SJSA1 (cell line): Measurements from ENCODE around the gene GFI1B. TPM values are rescaled to one million over a fixed set of nuclear protein-coding genes. Genes with fewer than 3 reads are reported as not detected.
"Not testable (repeated sequence)": the region's sequence is repeated elsewhere in the genome, so short reads cannot be mapped to it uniquely, and the experiment has no call there.

ENCODE experiments used
- DNase-seq, 2 experiments: peaks; one replicate each; pipeline ENCODE4 v3.0.0-alpha.2; 2015 to 2020; ENCODE audit warnings: low spot score in 2 of 2, low read depth in 1 of 2
- H3K27ac ChIP-seq: fragments of 250-450 bp; sonication (Bioruptor Pico); 2 replicates; pipeline ENCODE4 v1.5.1; 2020; ENCODE audit warnings: mild to moderate bottlenecking, moderate library complexity
- H3K27me3 ChIP-seq: fragments of 250-450 bp; sonication (Bioruptor Pico); replicated peaks from 2 replicates; pipeline ENCODE4 v1.5.1; 2020; ENCODE audit warnings: mild to moderate bottlenecking, moderate library complexity
- H3K36me3 ChIP-seq: fragments of 250-450 bp; sonication (Bioruptor Pico); 2 replicates; pipeline ENCODE4 v1.5.1; 2020; ENCODE audit warnings: mild to moderate bottlenecking
- H3K4me1 ChIP-seq: fragments of 250-450 bp; sonication (Bioruptor Pico); replicated peaks from 2 replicates; pipeline ENCODE4 v1.6.1; 2021; ENCODE audit warnings: mild to moderate bottlenecking
- H3K4me3 ChIP-seq: fragments of 250-450 bp; sonication (Bioruptor Pico); 2 replicates; pipeline ENCODE4 v1.5.1; 2020; ENCODE audit warnings: mild to moderate bottlenecking
- H3K9me3 ChIP-seq: fragments of 250-450 bp; sonication (Bioruptor Pico); replicated peaks from 2 replicates; pipeline ENCODE4 v1.5.1; 2020; ENCODE audit warnings: mild to moderate bottlenecking
- total RNA-seq: library from RNA; depleted of rRNA; stranded (reverse); fragments of >200 nt; shearing (Covaris generic); gene quantifications from 2 replicates; pipeline ENCODE4 v1.2.3, GENCODE V29; 2014

GFI1B gene
- total RNA-seq, 1 experiment from 2014 or later, result 0.05 TPM

GRCh38 chr9:132948482-132949050, 29.9 kb upstream of the GFI1B start:
- Histone ChIP-seq H3K4me1 (peaks cover 29% of the 10 kb centered on the region), H3K4me3 (no peak overlapping the region), H3K27ac (no peak overlapping the region), H3K36me3 (peaks cover 6% of the 10 kb centered on the region), H3K9me3 (no peaks in the 10 kb centered on the region), H3K27me3 (no peaks in the 10 kb centered on the region)
- DNase-seq, result no peak

- H3K9me3 ChIP-seq, result no peaks in the 10 kb centered on the region
- peaks cover 28% of the 10 kb centered on the region for H3K4me1 ChIP-seq
- H3K27ac ChIP-seq, result no peak overlapping the region
- H3K36me3 ChIP-seq, result no peaks in the 10 kb centered on the region
- no peaks in the 10 kb centered on the region for H3K27me3 ChIP-seq
- no peak overlapping the region for H3K4me3 ChIP-seq
- no peak for DNase-seq
These were observed 28.8 kb upstream of the GFI1B start for GRCh38 chr9:132949709-132950108.

DNA sequence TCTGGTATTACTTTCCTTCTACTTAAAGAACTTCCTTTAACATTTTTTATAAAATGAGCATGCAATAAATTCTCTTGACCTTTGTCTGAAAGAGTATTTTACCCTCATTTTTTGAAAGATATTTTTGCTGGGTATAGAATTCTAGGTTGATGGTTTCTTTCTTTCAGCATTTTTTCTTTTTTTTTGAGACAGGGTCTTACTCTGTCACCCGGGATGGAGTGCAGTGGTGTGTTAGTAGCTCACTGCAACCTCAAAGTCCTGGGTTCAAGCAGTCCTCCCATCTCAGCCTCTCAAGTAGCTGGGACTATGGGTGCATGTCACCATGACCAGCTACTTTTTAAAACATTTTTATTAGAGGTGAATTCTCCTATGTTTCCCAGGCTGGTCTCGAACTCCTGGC, 23.4 kb upstream of the GFI1B start:
- Histone ChIP-seq H3K4me1 (peaks cover 18% of the 10 kb centered on the region), H3K4me3 (no peak overlapping the region), H3K36me3 (no peaks in the 10 kb centered on the region), H3K9me3 (no peaks in the 10 kb centered on the region; the same call in 1 of the 2 replicates), H3K27ac (no peak overlapping the region), H3K27me3 (no peaks in the 10 kb centered on the region)
- DNase-seq, result no peak

DNA sequence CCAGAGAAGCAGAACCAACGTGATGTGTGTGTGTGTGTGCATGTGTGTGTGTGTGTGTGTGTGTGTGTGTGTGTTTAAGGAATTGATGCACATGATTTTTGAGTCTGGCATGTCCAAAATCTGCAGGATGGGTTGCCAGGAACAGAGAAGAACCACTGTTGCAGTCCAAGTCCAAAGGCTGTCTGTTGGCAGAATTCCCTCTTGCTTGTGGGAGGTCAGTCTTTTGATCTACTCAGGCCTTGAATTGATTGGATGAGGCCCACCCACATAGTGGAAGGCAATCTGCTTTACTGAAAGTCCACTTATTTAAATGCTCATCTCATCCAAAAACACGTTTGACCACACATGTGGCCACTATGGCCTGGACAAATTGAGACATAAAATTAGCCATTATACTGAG, 22.7 kb upstream of the GFI1B start:
- peaks cover 18% of the 10 kb centered on the region for H3K4me1 ChIP-seq
- DNase-seq, result peak; percentile 51 to 60
- no peak overlapping the region for H3K4me3 ChIP-seq

GRCh38 chr9:132957805-132958204, 20.7 kb upstream of the GFI1B start:
- DNase-seq, result no peak
- Histone ChIP-seq H3K4me1 (peaks cover 18% of the 10 kb centered on the region), H3K27ac (no peak overlapping the region), H3K9me3 (no peaks in the 10 kb centered on the region; the same call in 1 of the 2 replicates), H3K4me3 (no peak overlapping the region), H3K36me3 (no peaks in the 10 kb centered on the region), H3K27me3 (no peaks in the 10 kb centered on the region)

More for the DNA sequence above, 22.7 kb upstream of the GFI1B start:
- Histone ChIP-seq H3K27me3 (no peaks in the 10 kb centered on the region), H3K36me3 (no peaks in the 10 kb centered on the region), H3K27ac (no peak overlapping the region), H3K9me3 (no peaks in the 10 kb centered on the region; the same call in 1 of the 2 replicates)

DNA sequence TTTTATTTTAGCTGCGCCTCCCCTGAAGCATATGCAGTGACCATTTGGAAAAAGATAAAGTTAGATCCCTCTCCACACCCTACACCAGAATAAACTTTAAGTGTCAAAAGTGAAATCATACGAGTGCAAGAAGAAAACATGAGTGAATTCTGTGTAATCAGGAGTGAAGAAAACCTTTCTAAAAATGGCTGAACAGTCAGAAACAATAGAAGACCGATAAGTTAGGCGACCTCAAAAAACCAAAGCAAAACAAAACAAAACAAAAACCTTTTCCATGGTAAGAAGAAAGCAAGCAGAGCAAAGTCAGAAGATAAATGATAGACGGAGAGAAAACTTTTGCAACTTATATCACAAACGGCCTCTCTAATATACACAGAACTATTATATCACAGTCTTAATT, 17.5 kb upstream of the GFI1B start:
- Histone ChIP-seq H3K36me3 (no peaks in the 10 kb centered on the region), H3K27ac (no peak overlapping the region), H3K4me3 (no peak overlapping the region), H3K27me3 (no peaks in the 10 kb centered on the region), H3K4me1 (peaks cover 14% of the 10 kb centered on the region), H3K9me3 (no peaks in the 10 kb centered on the region; the same call in 1 of the 2 replicates)
- DNase-seq, result no peak

GRCh38 chr9:132965478-132965877, 13.0 kb upstream of the GFI1B start:
- Histone ChIP-seq H3K27me3 (no peaks in the 10 kb centered on the region), H3K4me1 (no peaks in the 10 kb centered on the region), H3K27ac (no peak overlapping the region), H3K4me3 (no peak overlapping the region), H3K9me3 (no peaks in the 10 kb centered on the region), H3K36me3 (no peaks in the 10 kb centered on the region)
- DNase-seq, result no peak

GRCh38 chr9:132967908-132968307, 10.6 kb upstream of the GFI1B start:
- not testable (repeated sequence) for H3K36me3 ChIP-seq, H3K4me1 ChIP-seq, DNase-seq, H3K27me3 ChIP-seq, H3K4me3 ChIP-seq, H3K9me3 ChIP-seq, H3K27ac ChIP-seq

DNA sequence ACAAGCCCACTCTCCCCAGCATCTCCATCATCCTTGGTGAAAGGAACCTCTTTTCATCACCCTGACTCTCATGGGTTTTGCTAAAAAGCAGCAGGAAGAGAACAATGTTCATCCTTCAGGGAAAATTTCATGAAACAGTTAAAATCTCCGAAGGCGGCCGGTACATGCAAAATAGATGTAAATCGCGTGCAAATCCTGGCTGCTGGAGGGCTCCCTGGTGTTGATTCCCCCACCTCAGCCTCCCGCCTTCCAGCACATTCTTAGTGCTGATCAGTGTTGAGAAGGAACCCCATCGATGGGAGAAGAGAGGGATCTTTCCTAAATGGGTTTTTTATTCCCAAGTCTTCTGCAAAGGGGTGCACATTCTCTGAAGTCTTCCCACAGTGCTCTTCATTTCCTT, 8.7 kb upstream of the GFI1B start:
- Histone ChIP-seq H3K4me3 (no peak overlapping the region), H3K36me3 (no peaks in the 10 kb centered on the region), H3K9me3 (no peaks in the 10 kb centered on the region), H3K27me3 (no peaks in the 10 kb centered on the region), H3K27ac (no peak overlapping the region), H3K4me1 (0 out of 2 replicates have a peak, but pooled peaks cover 6% of the 10 kb centered on the region)
- no peak for DNase-seq

DNA sequence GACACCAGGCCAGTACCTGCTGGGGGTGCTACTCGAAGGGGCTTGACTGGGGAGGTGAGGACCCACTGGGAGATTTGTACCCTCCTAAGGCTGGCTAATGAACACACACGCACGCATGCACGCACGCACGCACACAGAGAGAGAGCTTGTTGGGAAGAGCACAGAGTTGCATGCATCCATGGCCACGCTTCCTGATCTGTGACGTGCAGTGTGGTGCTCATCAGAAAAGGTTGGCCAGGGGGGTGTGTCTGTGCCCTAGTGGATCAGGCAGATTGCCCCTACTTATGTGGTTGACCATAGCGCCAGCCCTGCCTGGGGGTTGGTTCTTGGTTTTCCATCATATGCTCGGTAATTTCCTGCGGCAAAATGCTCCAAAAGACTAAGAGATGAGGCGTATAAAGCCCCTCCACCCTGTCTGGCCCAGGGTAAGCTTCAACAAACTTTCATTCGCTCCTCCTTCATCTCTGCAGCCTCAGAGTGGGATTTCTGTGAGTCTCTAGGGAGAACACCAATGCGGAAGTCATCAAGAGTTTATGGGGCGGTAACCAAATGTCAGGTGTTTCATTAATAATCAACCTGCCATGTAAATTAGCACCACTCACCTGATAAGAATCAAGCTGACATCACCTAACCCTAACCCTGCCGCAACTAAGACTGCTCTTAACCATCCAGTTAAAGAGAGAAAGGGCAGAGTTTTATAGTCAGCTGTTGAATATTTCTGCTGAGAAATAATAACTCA, 8.0 kb upstream of the GFI1B start:
- Histone ChIP-seq H3K4me1 (0 out of 2 replicates have a peak, but pooled peaks cover 6% of the 10 kb centered on the region), H3K9me3 (no peaks in the 10 kb centered on the region), H3K36me3 (no peaks in the 10 kb centered on the region), H3K27me3 (no peaks in the 10 kb centered on the region; the same call in 1 of the 2 replicates), H3K4me3 (no peak overlapping the region), H3K27ac (no peak overlapping the region)
- no peak for DNase-seq

DNA sequence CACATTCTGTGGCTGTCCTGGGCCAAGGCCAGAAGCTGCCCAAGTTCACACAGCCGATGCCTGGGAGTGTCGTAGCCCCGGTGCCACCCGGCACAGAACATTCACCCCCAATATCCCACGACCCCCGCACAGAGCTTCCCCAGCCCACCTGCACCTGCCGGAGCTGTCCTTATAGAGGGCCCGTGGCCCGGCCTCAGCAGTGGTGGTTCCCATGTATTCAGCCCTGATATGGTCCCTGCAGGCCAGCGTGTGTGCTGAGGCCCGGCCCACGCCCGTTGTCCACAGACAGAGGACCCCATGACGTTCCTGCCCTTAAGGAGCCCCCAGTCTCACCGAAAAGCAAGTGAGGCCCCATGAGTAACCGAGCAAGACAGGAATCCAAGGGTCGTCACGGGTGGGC, 5.3 kb upstream of the GFI1B start:
- peaks cover 2% of the 10 kb centered on the region for H3K27me3 ChIP-seq
- no peaks in the 10 kb centered on the region for H3K36me3 ChIP-seq
- H3K4me1 ChIP-seq, result 0 out of 2 replicates have a peak, but pooled peaks cover 6% of the 10 kb centered on the region
- no peaks in the 10 kb centered on the region for H3K9me3 ChIP-seq
- H3K4me3 ChIP-seq, result no peak overlapping the region
- DNase-seq, result no peak
- H3K27ac ChIP-seq, result no peak overlapping the region

DNA sequence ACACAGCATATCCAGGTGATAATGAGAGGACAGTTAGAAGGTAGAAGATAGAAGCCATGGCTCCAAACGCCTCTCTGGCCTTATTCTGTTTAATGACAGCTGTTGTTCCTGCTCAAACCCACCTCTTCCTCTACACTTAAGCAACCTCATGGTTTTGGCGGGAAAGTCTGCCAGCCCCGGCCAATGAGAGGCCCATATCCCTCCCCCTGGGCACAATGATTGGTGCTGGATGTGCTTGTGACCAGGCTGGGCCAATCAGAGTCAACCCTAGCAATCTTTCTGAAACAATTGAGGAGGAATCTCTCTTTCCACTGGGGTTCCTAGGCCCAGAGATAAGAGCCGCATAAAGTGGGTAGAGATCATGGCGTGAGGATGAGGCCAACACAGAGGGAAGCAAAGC, 4.8 kb upstream of the GFI1B start:
- no peak overlapping the region for H3K27ac ChIP-seq
- peaks cover 7% of the 10 kb centered on the region for H3K27me3 ChIP-seq
- no peaks in the 10 kb centered on the region for H3K9me3 ChIP-seq
- DNase-seq, result no peak
- no peak overlapping the region for H3K4me3 ChIP-seq
- no peaks in the 10 kb centered on the region for H3K36me3 ChIP-seq
- H3K4me1 ChIP-seq, result 0 out of 2 replicates have a peak, but pooled peaks cover 6% of the 10 kb centered on the region

GRCh38 chr9:132975961-132976360, 2.5 kb upstream of the GFI1B start:
- DNase-seq, result no peak
- Histone ChIP-seq H3K9me3 (no peaks in the 10 kb centered on the region), H3K4me1 (0 out of 2 replicates have a peak, but pooled peaks cover 6% of the 10 kb centered on the region), H3K27me3 (peaks cover 23% of the 10 kb centered on the region), H3K36me3 (no peaks in the 10 kb centered on the region), H3K27ac (no peak overlapping the region), H3K4me3 (no peak overlapping the region)

DNA sequence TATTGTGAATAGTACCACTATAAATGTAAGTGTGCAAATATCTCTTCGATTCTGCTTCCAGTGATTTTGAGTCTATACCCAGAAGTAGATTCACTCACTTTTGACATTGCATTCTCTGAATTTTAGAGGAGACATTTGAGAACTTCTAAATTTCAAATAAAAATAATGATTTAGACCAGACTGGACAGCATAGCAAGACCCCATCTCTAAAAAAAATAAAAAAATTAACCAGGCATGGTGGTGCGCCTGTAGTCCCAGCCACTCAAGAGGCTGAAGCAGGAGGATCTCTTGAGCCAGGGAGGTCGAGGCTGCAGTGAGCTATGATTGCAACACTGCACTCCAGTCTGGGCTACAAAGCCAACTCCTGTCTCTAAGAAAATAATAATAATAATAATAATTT, 1.9 kb upstream of the GFI1B start:
- Histone ChIP-seq H3K27ac (no peak overlapping the region), H3K27me3 (peaks cover 26% of the 10 kb centered on the region), H3K4me1 (0 out of 2 replicates have a peak, but pooled peaks cover 6% of the 10 kb centered on the region), H3K4me3 (no peak overlapping the region), H3K9me3 (no peaks in the 10 kb centered on the region), H3K36me3 (no peaks in the 10 kb centered on the region)
- no peak for DNase-seq
